GM23248 (cell line): ENCODE results near the gene WFDC8. TPM values are rescaled to one million over a fixed set of nuclear protein-coding genes. Genes with fewer than 3 reads are reported as not detected.
A peak's percentile ranks its signal among the peaks of the same experiment; 100 is the strongest.

Experiments used
- DNase-seq: peaks from one replicate; pipeline ENCODE4 v3.0.0-alpha.2; 2015
- H2AFZ ChIP-seq: fragments of 200-600 bp; sonication (generic); 2 replicates; pipeline ENCODE4 v1.6.1; 2016; ENCODE audit warnings: antibody characterized with exemption
- H3F3A ChIP-seq: fragments of 200-600 bp; sonication (generic); 2 replicates; pipeline ENCODE4 v1.6.1; 2016; ENCODE audit warnings: mild to moderate bottlenecking, antibody characterized with exemption, mixed run types; ENCODE audit not compliant: insufficient read depth
- H3K27ac ChIP-seq: fragments of 200-600 bp; sonication (generic); 2 replicates; pipeline ENCODE4 v1.5.1; 2016; ENCODE audit warnings: mild to moderate bottlenecking
- H3K27me3 ChIP-seq: fragments of 200-600 bp; sonication (generic); replicated peaks from 2 replicates; pipeline ENCODE4 v1.6.1; 2016; ENCODE audit warnings: mild to moderate bottlenecking; ENCODE audit not compliant: insufficient read depth
- H3K36me3 ChIP-seq: fragments of 200-600 bp; sonication (generic); 2 replicates; pipeline ENCODE4 v1.6.1; 2016; ENCODE audit warnings: low read depth, mild to moderate bottlenecking
- H3K4me1 ChIP-seq: fragments of 200-600 bp; sonication (generic); 2 replicates; pipeline ENCODE4 v1.6.1; 2016; ENCODE audit warnings: mild to moderate bottlenecking; ENCODE audit not compliant: insufficient read depth
- H3K4me2 ChIP-seq: fragments of 200-600 bp; sonication (generic); one replicate; pipeline ENCODE4 v1.6.1; 2016; ENCODE audit warnings: mild to moderate bottlenecking; ENCODE audit not compliant: unreplicated experiment
- H3K4me3 ChIP-seq: fragments of 200-600 bp; sonication (generic); 2 replicates; pipeline ENCODE4 v1.5.1; 2016; ENCODE audit warnings: mild to moderate bottlenecking
- H3K79me2 ChIP-seq: fragments of 200-600 bp; sonication (generic); 2 replicates; pipeline ENCODE4 v1.6.1; 2016; ENCODE audit warnings: mild to moderate bottlenecking; ENCODE audit not compliant: insufficient read depth
- H3K9ac ChIP-seq: fragments of 200-600 bp; sonication (generic); 2 replicates; pipeline ENCODE4 v1.6.1; 2016; ENCODE audit warnings: mild to moderate bottlenecking
- H3K9me2 ChIP-seq: fragments of 200-600 bp; sonication (generic); 2 replicates; pipeline ENCODE4 v1.6.1; 2016; ENCODE audit warnings: mixed run types, mild to moderate bottlenecking, moderate library complexity; ENCODE audit not compliant: insufficient read depth
- H3K9me3 ChIP-seq: fragments of 200-600 bp; sonication (generic); one replicate; pipeline ENCODE4 v1.6.1; 2017; ENCODE audit warnings: low read depth
- H4K20me1 ChIP-seq: fragments of 200-600 bp; sonication (generic); 2 replicates; pipeline ENCODE4 v1.6.0; 2016; ENCODE audit not compliant: insufficient read depth
- EZH2 ChIP-seq: fragments of 200-600 bp; sonication (generic); IDR thresholded peaks from 2 replicates; pipeline ENCODE4 v1.6.1; 2018; ENCODE audit warnings: antibody characterized with exemption, mild to moderate bottlenecking; ENCODE audit not compliant: insufficient read depth, poor library complexity, severe bottlenecking
- EZH2phosphoT487 ChIP-seq: fragments of 200-600 bp; sonication (generic); IDR thresholded peaks from 2 replicates; pipeline ENCODE4 v1.6.1; 2018; ENCODE audit warnings: antibody characterized with exemption, moderate library complexity, mild to moderate bottlenecking, low read depth; ENCODE audit not compliant: insufficient read depth
- WGBS, 2 experiments: methylation state at CpG; one replicate each; pipeline ENCODE4 v1.1.6; 2015 to 2017; ENCODE audit warnings: low lambda C conversion rate in 2 of 2, low coverage in 1 of 2; ENCODE audit errors: missing lambda C conversion rate in 2 of 2; 5-methylcytosine and 5-hydroxymethylcytosine counted together
- in situ Hi-C: fragments of 300-500 bp; cut with MboI; formaldehyde crosslinking; loops from 2 replicates; pipeline ENCODE4 v1.15.0; 2020
- polyA plus RNA-seq: library from polyadenylated mRNA; unstranded; fragments of >200 nt; fragmentation: Nextera tagmentation; extraction: Ambion mirVana; gene quantifications from 2 replicates; pipeline ENCODE4 v1.2.1, GENCODE V29; 2016
- total RNA-seq: library from RNA; depleted of rRNA; stranded (reverse); fragments of >200 nt; shearing (Covaris generic); gene quantifications from 2 replicates; pipeline ENCODE4 v1.2.3, GENCODE V29; 2014

Gene WFDC8
- total and polyA plus RNA-seq, 2 experiments from 2014 or later: not detected

GRCh38 chr20:45548410-45548809 lies 30.7 kb downstream of the WFDC8 start:
- peaks cover 12% of the 10 kb centered on the region; the same call in 1 of the 2 replicates for H3K27me3 ChIP-seq
- no peak overlapping the region for H3K4me3 ChIP-seq
- no peaks in the 10 kb centered on the region for H3K4me1 ChIP-seq
- H3K36me3 ChIP-seq: no peaks in the 10 kb centered on the region
- H4K20me1 ChIP-seq: no peaks in the 10 kb centered on the region
- no peaks in the 10 kb centered on the region for H3K79me2 ChIP-seq
- no peak overlapping the region for H3K27ac ChIP-seq
- WGBS, 2 experiments: 70 to 73% methylated on average over 7 of the region's 7 CpGs
- TF ChIP-seq EZH2: no peak
- TF ChIP-seq EZH2phosphoT487: no peak
- in situ Hi-C loops: no loop called here
- DNase-seq: no peak
- no peaks in the 10 kb centered on the region for H3F3A ChIP-seq
- H3K4me2 ChIP-seq: no peak overlapping the region
- no peak overlapping the region for H2AFZ ChIP-seq
- H3K9me3 ChIP-seq: no peaks in the 10 kb centered on the region
- H3K9me2 ChIP-seq: no peaks in the 10 kb centered on the region
- no peak overlapping the region for H3K9ac ChIP-seq

GRCh38 chr20:45547206-45547770 lies 31.8 kb downstream of the WFDC8 start, which contains the start of gene EPPIN:
Gene EPPIN (minus strand): TSS chr20:45547401. CDS start chr20:45547357, 44 bp downstream.
- no peak within 1 kb of the TSS for H2AFZ ChIP-seq
- WGBS, 2 experiments: 61 to 62% methylated on average over 6 of the region's 6 CpGs

DNA sequence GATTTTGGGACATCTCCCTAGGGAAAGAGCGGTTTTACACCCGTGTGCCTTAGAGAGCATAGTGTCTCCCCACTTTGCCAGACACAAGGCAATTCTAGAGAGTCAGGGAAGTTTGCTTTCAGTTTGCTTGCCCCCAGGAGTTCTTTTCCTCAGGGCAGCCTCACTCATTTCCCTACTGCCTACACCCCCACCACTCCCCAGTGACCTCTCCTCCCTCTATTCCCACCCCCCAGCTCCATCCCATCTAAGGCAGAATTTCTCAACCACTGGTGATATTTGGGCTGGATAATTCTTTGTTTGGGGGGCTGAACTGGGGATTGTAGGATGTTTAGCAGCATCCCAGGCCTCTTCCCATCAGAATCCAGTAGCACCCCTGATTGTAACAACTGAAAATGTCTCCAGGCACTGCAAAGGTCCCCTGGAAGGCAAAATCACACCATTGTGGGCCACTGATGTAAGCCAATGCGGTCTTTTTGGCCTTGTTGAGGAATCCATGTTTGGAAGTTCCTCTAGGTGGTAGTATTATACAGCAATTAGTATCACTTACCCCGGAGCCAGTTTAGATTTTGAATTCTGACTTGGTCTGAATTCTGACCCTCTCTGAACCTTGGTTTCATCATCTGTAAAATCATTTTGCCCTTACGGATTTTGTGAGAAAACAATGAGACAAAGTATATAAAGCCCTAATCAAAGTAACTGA lies 33.2 kb downstream of the WFDC8 start:
- in situ Hi-C loops: no loop called here
- Histone ChIP-seq H4K20me1 (no peaks in the 10 kb centered on the region), H3K27ac (no peak overlapping the region), H3K4me3 (no peak overlapping the region), H3K79me2 (no peaks in the 10 kb centered on the region), H3K4me2 (no peak overlapping the region), H3K9me2 (no peaks in the 10 kb centered on the region), H3K4me1 (no peaks in the 10 kb centered on the region), H3F3A (no peaks in the 10 kb centered on the region), H3K36me3 (no peaks in the 10 kb centered on the region), H3K27me3 (peaks cover 21% of the 10 kb centered on the region), H3K9me3 (no peaks in the 10 kb centered on the region), H3K9ac (no peak overlapping the region), H2AFZ (no peak overlapping the region)
- 6 to 11% methylated on average over 5 of the region's 5 CpGs for WGBS, 2 experiments
- DNase-seq: peak; percentile 75
- TF ChIP-seq EZH2phosphoT487: no peak
- no peak for TF ChIP-seq EZH2

More at GRCh38 chr20:45547206-45547770, 31.8 kb downstream of the WFDC8 start, which contains the start of gene EPPIN:
- no peaks in the 10 kb centered on the region for H4K20me1 ChIP-seq
- H3K9me2 ChIP-seq: no peaks in the 10 kb centered on the region
- H3K79me2 ChIP-seq: no peaks in the 10 kb centered on the region
- no peak within 1 kb of the TSS for H3K4me2 ChIP-seq
- H3K9me3 ChIP-seq: no peaks in the 10 kb centered on the region
- in situ Hi-C loops: no loop called here
- H3K4me1 ChIP-seq: no peaks in the 10 kb centered on the region
- DNase-seq: no peak
- no peak within 1 kb of the TSS for H3K27ac ChIP-seq
- no peaks in the 10 kb centered on the region for H3K36me3 ChIP-seq
- no peak for TF ChIP-seq EZH2
- no peak for TF ChIP-seq EZH2phosphoT487
- no peaks in the 10 kb centered on the region for H3F3A ChIP-seq
- no peak within 1 kb of the TSS for H3K9ac ChIP-seq
- peaks cover 12% of the 10 kb centered on the region; the same call in 1 of the 2 replicates for H3K27me3 ChIP-seq
- no peak within 1 kb of the TSS for H3K4me3 ChIP-seq

DNA sequence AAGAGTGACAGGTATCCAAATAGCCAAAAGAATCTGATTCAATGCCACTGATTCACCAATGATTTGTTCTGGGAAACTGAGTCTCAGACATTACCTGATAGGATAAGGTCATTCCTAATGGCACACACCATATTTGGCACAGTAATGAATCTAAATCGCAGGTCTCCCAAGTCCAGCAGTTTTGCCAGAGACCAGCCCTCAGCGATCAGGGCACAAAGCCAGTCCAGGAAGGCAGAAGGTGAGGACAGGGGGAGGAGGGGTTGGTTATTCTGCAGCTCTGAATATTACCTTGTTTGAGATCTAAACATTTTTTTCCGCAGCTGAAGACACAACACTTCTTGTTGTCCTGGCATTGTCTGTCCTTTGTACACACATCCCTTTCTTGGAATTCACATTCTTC lies 33.7 kb downstream of the WFDC8 start:
- no peaks in the 10 kb centered on the region for H3K9me3 ChIP-seq
- 56 to 58% methylated on average over 3 of the region's 3 CpGs for WGBS, 2 experiments
- DNase-seq: no peak
- H4K20me1 ChIP-seq: no peaks in the 10 kb centered on the region
- H3K4me3 ChIP-seq: no peak overlapping the region
- no peaks in the 10 kb centered on the region for H3F3A ChIP-seq
- peaks cover 27% of the 10 kb centered on the region for H3K27me3 ChIP-seq
- no peaks in the 10 kb centered on the region for H3K9me2 ChIP-seq
- no peaks in the 10 kb centered on the region for H3K36me3 ChIP-seq
- H3K4me1 ChIP-seq: no peaks in the 10 kb centered on the region
- H2AFZ ChIP-seq: no peak overlapping the region
- H3K27ac ChIP-seq: no peak overlapping the region
- no peak overlapping the region for H3K9ac ChIP-seq
- H3K79me2 ChIP-seq: no peaks in the 10 kb centered on the region
- in situ Hi-C loops: no loop called here
- H3K4me2 ChIP-seq: no peak overlapping the region
- TF ChIP-seq EZH2: no peak
